NCI-H1436 (cell line): Measurements from ENCODE around the gene STAT5B.
A peak's percentile ranks its signal among the peaks of the same experiment; 100 is the strongest.
"Not testable (repeated sequence)": the region's sequence is repeated elsewhere in the genome, so short reads cannot be mapped to it uniquely, and the experiment has no call there.

Experiments used
- DNase-seq: peaks from one replicate; lab custom pipeline; 2025; lab: John Stamatoyannopoulos, UW

The STAT5B gene

GRCh38 chr17:42266918-42267766 lies 9.0 kb downstream of the STAT5B start:
- DNase-seq = no peak

- no peak for DNase-seq
Measured at GRCh38 chr17:42266462-42266861, 9.7 kb downstream of the STAT5B start.

GRCh38 chr17:42264366-42264765 lies 11.8 kb downstream of the STAT5B start:
- DNase-seq = not testable (repeated sequence)

GRCh38 chr17:42260318-42260717 lies 15.9 kb downstream of the STAT5B start:
- DNase-seq = no peak

- no peak for DNase-seq
Measured at GRCh38 chr17:42255445-42255844, 20.7 kb downstream of the STAT5B start.

GRCh38 chr17:42253578-42253977 lies 22.6 kb downstream of the STAT5B start:
- DNase-seq = no peak

- DNase-seq = no peak
Measured at GRCh38 chr17:42252597-42253550, 23.3 kb downstream of the STAT5B start.

- DNase-seq = no peak
Measured at GRCh38 chr17:42251115-42251514, 25.1 kb downstream of the STAT5B start.

GRCh38 chr17:42249681-42250446 lies 26.3 kb downstream of the STAT5B start:
- DNase-seq = no peak

GRCh38 chr17:42248351-42249179 lies 27.6 kb downstream of the STAT5B start:
- peak; percentile 61 for DNase-seq

GRCh38 chr17:42247734-42248133 lies 28.5 kb downstream of the STAT5B start:
- no peak for DNase-seq

- no peak for DNase-seq
Measured at GRCh38 chr17:42246515-42246914, 29.7 kb downstream of the STAT5B start.

GRCh38 chr17:42245183-42245582 lies 31.0 kb downstream of the STAT5B start:
- DNase-seq = not testable (repeated sequence)

GRCh38 chr17:42244116-42244515 lies 32.1 kb downstream of the STAT5B start:
- DNase-seq = not testable (repeated sequence)

- DNase-seq = no peak
Measured at GRCh38 chr17:42243493-42243982, 32.7 kb downstream of the STAT5B start.

- no peak for DNase-seq
Measured at GRCh38 chr17:42241871-42242270, 34.3 kb downstream of the STAT5B start.

GRCh38 chr17:42240863-42241262 lies 35.3 kb downstream of the STAT5B start:
- DNase-seq = not testable (repeated sequence)

GRCh38 chr17:42240201-42240600 lies 36.0 kb downstream of the STAT5B start:
- no peak for DNase-seq

- DNase-seq = not testable (repeated sequence)
Measured at GRCh38 chr17:42239576-42239975, 36.6 kb downstream of the STAT5B start.

GRCh38 chr17:42236760-42237159 lies 39.4 kb downstream of the STAT5B start:
- no peak for DNase-seq

GRCh38 chr17:42233994-42234393 lies 42.2 kb downstream of the STAT5B start:
- no peak for DNase-seq
